H9 (cell line): ENCODE data around the gene LRMDA. TPM values are rescaled to one million over a fixed set of nuclear protein-coding genes. Genes with fewer than 3 reads are reported as not detected.

ENCODE experiments used
- DNase-seq: peaks from one replicate; pipeline ENCODE4 v3.0.0-alpha.2; 2017
- H2AFZ ChIP-seq: one replicate; pipeline ENCODE4 v1.6.1; 2013; ENCODE audit warnings: mild to moderate bottlenecking, low read length, control low read depth, moderate library complexity
- H2AK5ac ChIP-seq: 2 replicates; pipeline ENCODE4 v1.6.1; 2013; ENCODE audit warnings: low read length, control low read depth, mixed read lengths; ENCODE audit not compliant: insufficient read length
- H2BK120ac ChIP-seq: one replicate; pipeline ENCODE4 v1.6.1; 2013; ENCODE audit warnings: low read depth, mild to moderate bottlenecking, low read length, control low read depth, inconsistent platforms; ENCODE audit not compliant: poor library complexity, severe bottlenecking
- H2BK12ac ChIP-seq: 2 replicates; pipeline ENCODE4 v1.6.1; 2013; ENCODE audit warnings: low read length, control low read depth, mixed read lengths, low read depth; ENCODE audit not compliant: insufficient read length
- H2BK15ac ChIP-seq: 2 replicates; pipeline ENCODE4 v1.6.1; 2013; ENCODE audit warnings: low read depth, low read length, control low read depth
- H2BK20ac ChIP-seq: one replicate; pipeline ENCODE4 v1.6.1; 2013; ENCODE audit warnings: low read depth, mild to moderate bottlenecking, low read length, control low read depth, inconsistent platforms; ENCODE audit not compliant: poor library complexity, severe bottlenecking
- H2BK5ac ChIP-seq: 2 replicates; pipeline ENCODE4 v1.6.1; 2013; ENCODE audit warnings: low read length, control low read depth, mixed read lengths; ENCODE audit not compliant: insufficient read length
- H3K14ac ChIP-seq: 2 replicates; pipeline ENCODE4 v1.6.1; 2013; ENCODE audit warnings: low read length, control low read depth; ENCODE audit not compliant: insufficient read depth
- H3K18ac ChIP-seq: 2 replicates; pipeline ENCODE4 v1.6.1; 2013; ENCODE audit warnings: low read depth, mild to moderate bottlenecking, mixed read lengths, low read length, control low read depth; ENCODE audit not compliant: insufficient read length
- H3K23ac ChIP-seq: 2 replicates; pipeline ENCODE4 v1.6.1; 2013; ENCODE audit warnings: low read length, control low read depth, mixed read lengths, low read depth; ENCODE audit not compliant: insufficient read length
- H3K23me2 ChIP-seq: 2 replicates; pipeline ENCODE4 v1.6.1; 2013; ENCODE audit warnings: low read depth, mild to moderate bottlenecking, mixed read lengths, low read length, control low read depth; ENCODE audit not compliant: insufficient read length, poor library complexity, severe bottlenecking
- H3K27ac ChIP-seq: 2 replicates; pipeline ENCODE4 v1.5.1; 2013; ENCODE audit warnings: low read length, control low read depth, mixed read lengths, low read depth; ENCODE audit not compliant: insufficient read length
- H3K27me3 ChIP-seq: 2 replicates; pipeline ENCODE4 v1.6.1; 2013; ENCODE audit warnings: low read length, control low read depth, inconsistent platforms; ENCODE audit not compliant: insufficient read depth
- H3K4ac ChIP-seq: 2 replicates; pipeline ENCODE4 v1.6.1; 2013; ENCODE audit warnings: low read depth, mild to moderate bottlenecking, control low read depth, inconsistent platforms, low read length, moderate library complexity
- H3K4me1 ChIP-seq: 2 replicates; pipeline ENCODE4 v1.6.1; 2013; ENCODE audit warnings: low read length, control low read depth, inconsistent platforms; ENCODE audit not compliant: insufficient read depth
- H3K4me2 ChIP-seq: 2 replicates; pipeline ENCODE4 v1.6.1; 2013; ENCODE audit warnings: low read length, control low read depth, mixed read lengths; ENCODE audit not compliant: insufficient read length, insufficient read depth
- H3K56ac ChIP-seq: 2 replicates; pipeline ENCODE4 v1.6.1; 2013; ENCODE audit warnings: low read depth, mild to moderate bottlenecking, mixed read lengths, low read length, control low read depth; ENCODE audit not compliant: insufficient read length
- H3K79me1 ChIP-seq: 2 replicates; pipeline ENCODE4 v1.6.1; 2013; ENCODE audit warnings: low read depth, mild to moderate bottlenecking, moderate library complexity, low read length, control low read depth, inconsistent platforms; ENCODE audit not compliant: insufficient read depth, poor library complexity, severe bottlenecking
- H3K79me2 ChIP-seq: 2 replicates; pipeline ENCODE4 v1.6.1; 2013; ENCODE audit warnings: low read length, control low read depth, inconsistent platforms; ENCODE audit not compliant: insufficient read depth
- H3K9ac ChIP-seq: 2 replicates; pipeline ENCODE4 v1.6.1; 2013; ENCODE audit warnings: low read length, control low read depth, mixed read lengths; ENCODE audit not compliant: insufficient read length; ENCODE audit errors: extremely low read depth
- H3K9me3 ChIP-seq: one replicate; pipeline ENCODE4 v1.6.1; 2013; ENCODE audit warnings: low read depth, low read length, inconsistent platforms; ENCODE audit not compliant: control insufficient read depth
- H3T11ph ChIP-seq: one replicate; pipeline ENCODE4 v1.6.1; 2013; ENCODE audit warnings: mild to moderate bottlenecking, low read length, control low read depth, inconsistent platforms
- H4K20me1 ChIP-seq: one replicate; pipeline ENCODE4 v1.6.1; 2013; ENCODE audit not compliant: control insufficient read depth, insufficient read length, insufficient read depth
- H4K5ac ChIP-seq: 2 replicates; pipeline ENCODE4 v1.6.1; 2013; ENCODE audit warnings: low read depth, mild to moderate bottlenecking, mixed read lengths, low read length, control low read depth; ENCODE audit not compliant: insufficient read length
- H4K8ac ChIP-seq: replicated peaks from 2 replicates; pipeline ENCODE4 v1.6.1; 2013; ENCODE audit warnings: low read length, control low read depth, mixed read lengths, low read depth; ENCODE audit not compliant: insufficient read length
- H4K91ac ChIP-seq: 2 replicates; pipeline ENCODE4 v1.6.1; 2013; ENCODE audit warnings: low read depth, mild to moderate bottlenecking, moderate library complexity, mixed read lengths, low read length, control low read depth; ENCODE audit not compliant: insufficient read length
- H3K27ac Mint-ChIP-seq, 3 experiments: 2 replicates in 2 of 3; 3 replicates in 1 of 3; pipeline ENCODE4 v1.8.0; 2020 to 2021; ENCODE audit warnings: mixed read lengths in 3 of 3, mild to moderate bottlenecking in 1 of 3, moderate library complexity in 1 of 3
- H3K27me3 Mint-ChIP-seq: 2 replicates; pipeline ENCODE4 v1.8.0; 2021; ENCODE audit warnings: low read depth, mild to moderate bottlenecking, moderate library complexity, mixed read lengths
- H3K36me3 Mint-ChIP-seq, 3 experiments: 2 replicates in 2 of 3; 3 replicates in 1 of 3; pipeline ENCODE4 v1.8.0; 2020 to 2021; ENCODE audit warnings: low read depth in 3 of 3, mixed read lengths in 3 of 3; ENCODE audit not compliant: insufficient read depth in 1 of 3
- H3K4me1 Mint-ChIP-seq, 2 experiments: 2 replicates each; pipeline ENCODE4 v1.8.0; 2020; ENCODE audit warnings: mixed read lengths in 2 of 2
- H3K4me3 Mint-ChIP-seq, 2 experiments: 2 replicates in 1 of 2; 3 replicates in 1 of 2; pipeline ENCODE4 v1.8.0; 2020 to 2021; ENCODE audit warnings: mild to moderate bottlenecking in 2 of 2, mixed read lengths in 2 of 2, moderate library complexity in 1 of 2
- H3K9me3 Mint-ChIP-seq, 2 experiments: 2 replicates in 1 of 2; 3 replicates in 1 of 2; pipeline ENCODE4 v1.8.0; 2020; ENCODE audit warnings: mild to moderate bottlenecking in 2 of 2, mixed read lengths in 2 of 2, moderate library complexity in 1 of 2
- WGBS: extraction: QIAGEN DNeasy Blood & Tissue Kit; methylation state at CpG from one replicate; pipeline ENCODE4 v1.1.7; 2013; ENCODE audit warnings: missing lambda C conversion rate, low lambda C conversion rate, mixed read lengths; ENCODE audit not compliant: insufficient read length; ENCODE audit errors: extremely low coverage; 5-methylcytosine and 5-hydroxymethylcytosine counted together
- total RNA-seq: library from RNA; stranded (reverse); gene quantifications from 2 replicates; pipeline ENCODE4 v1.2.1, GENCODE V29; 2021
- TF ChIP-seq, protein P1 (sequence below): fragments of 200-600 bp; sonication (generic); conservative IDR thresholded peaks from 3 replicates; pipeline ENCODE4 v1.8.0; 2021; ENCODE audit warnings: antibody characterized with exemption, mild to moderate bottlenecking

Gene LRMDA
- total RNA-seq, 1 experiment from 2014 or later = 1.8 TPM

DNA sequence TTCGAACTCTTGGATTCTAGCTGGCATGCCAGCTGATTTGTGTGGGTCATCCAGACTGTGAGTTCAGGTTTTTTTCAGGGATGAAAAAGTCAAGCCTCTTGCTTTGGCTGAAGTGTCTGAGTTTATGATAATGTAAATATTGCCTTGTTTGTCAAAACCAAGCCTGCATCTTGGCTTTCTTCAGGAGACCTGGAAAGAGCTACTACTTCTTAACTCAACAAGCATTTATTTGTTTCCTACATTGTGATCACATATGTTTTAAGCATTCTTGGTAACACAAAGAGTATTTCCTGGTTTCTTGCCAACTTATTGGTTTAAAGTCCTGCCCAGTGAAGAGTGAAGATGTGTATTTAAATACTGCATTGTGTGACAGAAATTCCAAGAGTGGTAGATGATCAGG is 407.1 kb downstream of the LRMDA start:
- Mint-ChIP-seq H3K27me3 (no peaks in the 10 kb centered on the region), H3K4me1 (peaks cover 8 to 10% of the 10 kb centered on the region in 2 experiments), H3K4me3 (no peak overlapping the region), H3K27ac (peak overlapping the region in 1 of 3 experiments; percentile 73; a peak in 1 of 7 replicates), H3K36me3 (no peaks in the 10 kb centered on the region), H3K9me3 (no peaks in the 10 kb centered on the region)
- Histone ChIP-seq H2BK12ac (no peak overlapping the region), H3K4me2 (no peak overlapping the region), H4K5ac (no peak overlapping the region), H3K14ac (no peak overlapping the region), H4K20me1 (no peaks in the 10 kb centered on the region), H3T11ph (no peak overlapping the region), H4K8ac (no peak overlapping the region), H3K9ac (no peak overlapping the region), H3K79me2 (no peaks in the 10 kb centered on the region), H2BK120ac (no peak overlapping the region), H2BK15ac (no peak overlapping the region), H3K9me3 (no peaks in the 10 kb centered on the region), H2AK5ac (no peak overlapping the region), H4K91ac (no peak overlapping the region), H3K18ac (no peak overlapping the region), H3K27me3 (no peaks in the 10 kb centered on the region), H3K23ac (no peak overlapping the region), H2AFZ (no peak overlapping the region), H2BK20ac (no peak overlapping the region), H3K4me1 (no peaks in the 10 kb centered on the region), H2BK5ac (no peak overlapping the region), H3K4ac (no peak overlapping the region), H3K27ac (no peak overlapping the region), H3K79me1 (no peaks in the 10 kb centered on the region), H3K23me2 (no peaks in the 10 kb centered on the region), H3K56ac (no peak overlapping the region)
- no peak for DNase-seq
- no CpG with 5 or more reads among the region's 1 CpG for WGBS
- TF ChIP-seq, protein P1, sequence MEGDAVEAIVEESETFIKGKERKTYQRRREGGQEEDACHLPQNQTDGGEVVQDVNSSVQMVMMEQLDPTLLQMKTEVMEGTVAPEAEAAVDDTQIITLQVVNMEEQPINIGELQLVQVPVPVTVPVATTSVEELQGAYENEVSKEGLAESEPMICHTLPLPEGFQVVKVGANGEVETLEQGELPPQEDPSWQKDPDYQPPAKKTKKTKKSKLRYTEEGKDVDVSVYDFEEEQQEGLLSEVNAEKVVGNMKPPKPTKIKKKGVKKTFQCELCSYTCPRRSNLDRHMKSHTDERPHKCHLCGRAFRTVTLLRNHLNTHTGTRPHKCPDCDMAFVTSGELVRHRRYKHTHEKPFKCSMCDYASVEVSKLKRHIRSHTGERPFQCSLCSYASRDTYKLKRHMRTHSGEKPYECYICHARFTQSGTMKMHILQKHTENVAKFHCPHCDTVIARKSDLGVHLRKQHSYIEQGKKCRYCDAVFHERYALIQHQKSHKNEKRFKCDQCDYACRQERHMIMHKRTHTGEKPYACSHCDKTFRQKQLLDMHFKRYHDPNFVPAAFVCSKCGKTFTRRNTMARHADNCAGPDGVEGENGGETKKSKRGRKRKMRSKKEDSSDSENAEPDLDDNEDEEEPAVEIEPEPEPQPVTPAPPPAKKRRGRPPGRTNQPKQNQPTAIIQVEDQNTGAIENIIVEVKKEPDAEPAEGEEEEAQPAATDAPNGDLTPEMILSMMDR = no peak
